Small intestine (tissue), 4 donors: Measurements from ENCODE around the gene AFG3L2. TPM values are rescaled to one million over a fixed set of nuclear protein-coding genes. Genes with fewer than 3 reads are reported as not detected.

Experiments
- polyA plus RNA-seq, 4 donors: library from polyadenylated mRNA; stranded (reverse) in 3 of 4; unstranded in 1 of 4; fragments of 200-250 nt in 3 of 4; fragments of 120-200 nt in 1 of 4; gene quantifications; one replicate each; pipeline versions ENCODE4 v1.2.1 to v1.2.3, GENCODE V29; 2013
- donor health status: healthy with polysubstance abuse.
- donor health status: Bipolar disorder and iron deficiency.
- donor health status: healthy.

The AFG3L2 gene
- polyA plus RNA-seq, 4 donors: 63.4 to 89.9 (median 75.5) TPM

Other genes with a start within 250 kb of the AFG3L2 start
- 1 to 10 TPM in 2 of 4 donors, not detected in 2; 1.6 to 8.8 TPM for gene CIDEA, start 122.9 kb downstream of the AFG3L2 start, polyA plus RNA-seq
- gene TUBB6, start 69.0 kb downstream of the AFG3L2 start, polyA plus RNA-seq: 10 to 100 TPM; 11.9 to 56.4 (median 29.5) TPM
- gene PRELID3A, start 30.7 kb upstream of the AFG3L2 start, polyA plus RNA-seq: 1 to 10 TPM; 1.1 to 4.7 (median 1.9) TPM